NCI-H1930 (cell line): ENCODE results near the gene CXXC4.

ENCODE experiments used
- DNase-seq, 2 experiments: peaks; one replicate each; lab custom pipeline; 2025; lab: John Stamatoyannopoulos, UW

The CXXC4 gene

GRCh38 chr4:104494822-104495559 is at the start of gene CXXC4:
CXXC4 (minus strand) TSS chr4:104494894; CDS start chr4:104491802, 3,092 bp downstream.
- peak; percentile 69 to 79 for DNase-seq

- DNase-seq: no peak
Observed at GRCh38 chr4:104533156-104533555, 38.5 kb upstream of the CXXC4 start.

GRCh38 chr4:104532677-104533076 is 38.0 kb upstream of the CXXC4 start:
- DNase-seq: no peak

- DNase-seq: no peak
Observed at GRCh38 chr4:104531390-104531789, 36.7 kb upstream of the CXXC4 start.

- DNase-seq: no peak
Observed at GRCh38 chr4:104530426-104530825, 35.7 kb upstream of the CXXC4 start.

GRCh38 chr4:104524591-104524990 is 29.9 kb upstream of the CXXC4 start:
- no peak for DNase-seq

- DNase-seq: no peak
Observed at GRCh38 chr4:104524026-104524425, 29.3 kb upstream of the CXXC4 start.

GRCh38 chr4:104519588-104519987 is 24.9 kb upstream of the CXXC4 start:
- no peak for DNase-seq

- no peak for DNase-seq
Observed at GRCh38 chr4:104516884-104517283, 22.2 kb upstream of the CXXC4 start.

GRCh38 chr4:104508224-104508623 is 13.5 kb upstream of the CXXC4 start:
- no peak for DNase-seq

- DNase-seq: no peak
Observed at GRCh38 chr4:104507112-104507511, 12.4 kb upstream of the CXXC4 start.

GRCh38 chr4:104504536-104504935 is 9.8 kb upstream of the CXXC4 start:
- DNase-seq: no peak

GRCh38 chr4:104502471-104502870 is 7.8 kb upstream of the CXXC4 start:
- DNase-seq: no peak

- no peak for DNase-seq
Observed at GRCh38 chr4:104501290-104501689, 6.6 kb upstream of the CXXC4 start.

GRCh38 chr4:104500442-104500841 is 5.7 kb upstream of the CXXC4 start:
- DNase-seq: no peak

- no peak for DNase-seq
Observed at GRCh38 chr4:104494185-104494584, 509 bp downstream of the CXXC4 start.

- no peak for DNase-seq
Observed at GRCh38 chr4:104493081-104493831, 1.4 kb downstream of the CXXC4 start.

- DNase-seq: peak in 1 of 2 experiments; percentile 48
Observed at GRCh38 chr4:104492183-104492771, 2.4 kb downstream of the CXXC4 start.

GRCh38 chr4:104491481-104492182 is 3.1 kb downstream of the CXXC4 start:
- DNase-seq: peak; percentile 65 to 68

GRCh38 chr4:104490770-104491480 is 3.8 kb downstream of the CXXC4 start:
- peak; percentile 65 to 68 for DNase-seq

GRCh38 chr4:104490096-104490769 is 4.5 kb downstream of the CXXC4 start:
- peak in 1 of 2 experiments; percentile 26 for DNase-seq
